Activated CD4-positive, alpha-beta T cell treated with anti-CD3 and anti-CD28 coated beads for 4 hours (primary cell): ENCODE results near the gene ALG11.

Experiments used
- DNase-seq, 2 donors: peaks; one replicate each; pipeline ENCODE4 v3.0.0-alpha.2; 2020

Gene ALG11

DNA sequence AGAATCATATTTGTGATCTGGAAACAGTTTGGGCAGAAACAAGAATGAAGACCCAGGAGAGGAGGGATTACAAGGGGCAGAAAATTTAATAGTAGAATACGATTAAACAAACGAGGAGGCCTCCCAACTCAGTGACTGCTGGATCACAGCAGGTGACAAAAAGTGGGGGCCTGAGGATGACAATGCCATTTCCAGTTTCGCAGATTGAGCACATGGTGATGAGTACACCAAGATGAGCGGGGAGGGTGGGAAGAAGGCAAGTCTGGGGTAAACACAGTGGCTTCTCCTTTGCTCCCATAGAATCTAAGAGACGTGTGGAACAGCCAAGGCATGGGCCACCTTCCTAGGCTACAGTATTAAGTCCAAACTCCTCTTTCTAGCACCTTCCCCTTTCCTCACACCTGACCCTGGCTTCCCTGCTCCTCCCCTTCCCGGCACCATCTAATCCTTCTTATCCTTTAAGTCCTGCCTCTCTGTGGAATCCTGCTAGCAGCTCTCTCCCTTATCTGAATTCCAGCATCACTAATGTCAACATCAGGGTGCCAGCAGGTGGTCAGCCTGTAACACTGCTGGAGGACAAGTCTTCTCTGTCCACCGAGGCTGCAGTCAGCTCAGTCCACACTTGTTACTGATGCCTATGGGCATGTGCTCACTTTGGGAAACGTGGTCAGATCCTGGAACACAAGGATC lies 14.4 kb upstream of the ALG11 start:
- no peak for DNase-seq

DNA sequence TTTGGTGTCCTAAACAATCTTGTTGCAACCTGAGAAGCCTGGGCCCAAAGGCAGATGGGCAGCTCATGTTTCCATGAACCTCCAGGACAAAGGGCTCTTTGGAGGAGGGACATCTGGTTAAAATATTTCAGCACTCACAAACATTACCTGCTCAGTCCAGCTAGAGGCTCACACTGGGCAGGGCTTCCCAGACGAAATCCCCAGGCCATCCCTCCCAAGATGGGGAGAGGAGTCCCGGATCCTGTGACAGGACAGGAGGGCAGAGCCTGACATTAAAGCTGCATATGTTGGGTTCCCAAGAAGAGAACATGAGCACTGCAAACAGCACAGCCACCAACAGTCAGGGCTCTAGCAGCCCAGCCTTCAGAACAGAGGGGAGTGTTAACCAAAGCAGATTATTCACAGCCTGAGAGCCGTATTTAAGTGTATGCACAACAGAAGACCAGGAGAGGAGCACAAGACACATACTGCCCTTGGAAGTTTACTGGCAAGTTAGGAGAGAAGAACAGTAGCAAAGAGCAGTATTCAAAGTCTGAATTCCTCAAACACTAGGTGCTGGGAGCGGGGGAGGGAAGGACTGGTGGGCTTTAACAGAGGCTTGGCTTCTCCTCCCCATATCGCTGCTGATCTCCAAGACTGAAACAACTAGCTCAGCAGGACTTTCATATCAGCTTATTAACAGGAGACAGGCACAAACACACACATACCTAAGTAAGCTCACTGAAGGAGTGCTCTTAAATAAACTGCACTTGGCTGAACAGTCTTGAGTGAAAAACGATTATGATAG lies 13.3 kb upstream of the ALG11 start:
- no peak for DNase-seq

DNA sequence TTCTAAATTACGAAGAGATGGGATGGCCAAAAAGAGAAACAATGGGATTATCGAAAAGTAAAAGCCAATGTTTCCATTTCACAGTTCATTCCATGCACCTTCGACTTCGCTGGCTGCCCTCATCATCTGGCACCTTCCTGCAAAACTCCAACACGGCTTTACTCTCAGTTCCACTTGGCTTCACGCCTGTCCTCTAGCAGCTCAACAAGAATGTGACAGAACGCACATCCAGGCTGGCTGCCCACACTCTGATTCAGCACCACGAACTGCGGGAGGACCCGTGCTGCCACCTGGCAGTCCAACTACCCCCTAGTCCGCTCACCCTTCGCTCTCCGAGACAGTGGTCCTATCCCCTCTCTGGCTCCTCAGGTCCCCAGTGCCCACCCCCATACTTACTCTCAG lies 12.7 kb upstream of the ALG11 start:
- DNase-seq, result no peak

DNA sequence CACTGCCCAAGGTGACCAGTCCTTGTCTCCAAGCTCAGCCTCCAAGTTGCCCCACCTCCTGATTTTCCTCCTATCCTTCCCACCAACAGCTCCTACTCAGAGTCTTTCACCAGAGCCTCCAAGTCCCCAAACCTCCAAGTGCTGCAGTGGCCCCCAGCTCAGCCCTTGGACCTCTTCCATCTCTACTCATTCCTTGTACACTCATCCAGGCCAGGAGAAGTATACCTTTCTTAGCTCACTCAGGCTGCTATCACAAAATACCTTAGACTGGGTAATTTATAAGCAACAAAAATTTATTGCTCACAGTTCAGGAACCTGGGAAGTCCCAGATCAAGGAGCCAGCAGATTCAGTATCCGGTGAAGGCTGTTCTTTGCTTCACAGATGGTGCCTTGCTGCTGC lies 12.3 kb upstream of the ALG11 start:
- no peak for DNase-seq

DNA sequence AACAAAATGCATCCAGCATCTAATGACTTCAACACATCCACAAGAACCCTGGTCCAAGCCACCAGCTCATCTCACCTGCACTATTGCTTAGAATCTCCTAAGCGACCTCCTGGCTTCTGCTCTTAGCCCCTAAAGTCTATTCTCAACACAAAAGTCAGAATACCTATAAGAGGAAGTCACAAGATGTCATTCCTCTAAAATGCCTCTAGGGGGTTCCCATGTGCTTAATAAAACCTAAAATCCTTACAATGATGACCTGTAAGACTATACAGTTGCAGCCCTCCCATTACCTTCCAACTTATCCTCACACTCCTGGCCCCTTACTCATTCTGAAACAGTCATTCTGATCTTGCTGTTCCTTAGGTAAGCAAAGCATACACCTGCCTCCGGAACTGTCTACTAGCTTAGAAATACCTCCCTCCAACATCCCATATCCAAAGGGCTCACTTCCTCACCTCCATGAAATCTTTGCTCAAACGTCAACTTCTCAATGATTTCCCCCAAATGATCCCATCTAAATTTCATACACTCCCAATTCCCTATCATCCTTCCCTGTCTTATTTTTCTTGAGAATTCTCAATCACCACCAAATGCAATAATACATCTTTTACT lies 11.0 kb upstream of the ALG11 start:
- no peak for DNase-seq

DNA sequence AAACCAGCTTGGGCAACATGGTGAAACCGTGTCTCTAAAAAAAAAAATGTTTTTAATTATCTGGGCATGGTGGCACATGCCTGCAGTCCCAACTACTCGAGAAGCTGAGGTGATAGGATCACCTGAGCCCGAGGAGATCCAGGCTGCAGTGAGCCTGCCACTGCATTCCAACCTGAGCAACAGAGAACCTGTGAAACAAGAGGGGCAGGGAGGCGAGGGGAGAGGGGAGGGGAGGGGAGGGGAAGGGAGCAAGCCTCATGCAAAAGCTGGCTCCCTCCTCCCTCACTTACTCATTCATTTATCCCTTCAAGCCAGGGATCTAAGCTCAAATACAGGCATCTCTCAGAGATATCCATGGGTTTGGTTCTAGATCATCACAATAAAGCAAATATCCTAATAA lies 9.8 kb upstream of the ALG11 start:
- DNase-seq, result no peak

DNA sequence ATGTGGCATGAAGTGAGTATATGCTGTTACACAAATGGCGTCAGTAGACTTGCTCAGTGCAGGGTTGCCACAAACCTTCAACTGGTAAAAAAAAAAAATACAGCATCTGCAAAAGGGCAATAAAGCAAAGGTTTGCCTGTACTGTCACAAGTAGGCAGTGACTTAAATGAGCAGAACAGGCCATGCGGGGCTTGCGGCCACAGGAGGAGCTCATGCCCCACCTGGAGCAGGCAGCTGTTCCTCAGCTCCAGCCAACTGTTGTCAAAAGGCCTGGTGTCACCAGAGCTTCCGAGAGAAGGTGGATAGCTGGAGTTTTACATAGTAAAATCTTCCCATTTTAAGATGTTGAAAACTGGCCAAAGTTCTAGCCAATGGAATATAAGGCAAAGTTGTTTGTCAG lies 8.7 kb upstream of the ALG11 start:
- no peak for DNase-seq

DNA sequence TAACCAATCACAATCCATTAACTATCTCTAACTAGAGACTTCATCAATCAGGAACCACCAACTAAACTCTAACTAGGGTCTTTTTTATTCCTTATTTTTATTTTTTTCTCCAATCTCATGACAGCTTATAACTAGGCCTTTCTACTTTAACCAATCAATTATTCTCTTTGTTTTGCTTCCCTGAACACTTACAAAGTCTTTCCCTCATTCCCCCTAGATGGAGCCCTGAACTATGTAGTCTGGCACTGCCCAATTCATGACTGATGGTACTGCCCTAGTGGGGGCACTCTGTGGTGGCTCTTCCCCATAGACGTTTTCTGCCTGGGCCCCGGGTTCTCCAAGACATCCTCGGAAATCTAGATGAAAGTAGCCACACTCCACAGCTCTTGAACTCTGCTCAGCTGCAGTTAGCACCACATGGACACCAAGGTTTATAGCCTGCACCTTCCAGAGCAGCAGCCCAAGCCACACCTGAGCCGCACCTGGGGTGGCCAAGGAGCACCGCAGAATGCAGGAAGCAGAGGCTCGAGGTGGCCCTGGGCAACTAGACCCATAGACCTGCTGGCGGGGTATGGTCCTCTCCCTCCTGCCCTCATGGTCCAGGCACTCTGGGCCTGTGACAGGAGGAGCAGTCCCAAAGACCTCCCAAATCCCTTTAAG lies 7.6 kb upstream of the ALG11 start:
- no peak for DNase-seq

DNA sequence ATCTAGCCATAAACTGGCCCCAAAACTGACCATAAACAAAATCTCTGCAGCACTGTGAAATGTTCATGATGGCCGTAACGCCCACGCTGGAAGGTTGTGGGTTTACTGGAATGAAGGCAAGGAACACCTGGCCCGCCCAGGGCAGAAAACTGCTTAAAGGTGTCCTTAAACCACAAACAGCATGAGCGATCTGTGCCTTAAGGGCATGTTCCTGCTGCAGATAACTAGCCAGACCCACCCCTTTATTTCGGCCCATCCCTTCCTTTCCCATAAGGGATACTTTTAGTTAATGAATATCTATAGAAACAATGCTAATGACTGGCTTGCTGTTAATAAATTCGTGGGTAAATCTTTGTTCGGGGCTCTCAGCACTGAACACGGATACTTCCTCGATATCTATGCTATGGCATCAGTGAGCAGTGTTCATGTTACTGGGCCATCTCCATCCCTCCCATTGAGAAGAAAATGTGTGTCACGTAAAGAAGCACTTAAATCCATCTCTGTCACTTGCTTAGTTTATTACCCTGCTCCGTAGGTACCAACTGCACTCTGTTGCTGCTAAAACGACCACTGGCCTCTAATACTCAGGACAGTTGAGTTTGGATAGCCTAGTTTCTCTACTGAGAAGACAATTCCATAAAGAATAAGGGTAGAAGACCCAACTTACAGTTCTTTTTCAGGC lies 6.2 kb upstream of the ALG11 start:
- DNase-seq, result no peak

DNA sequence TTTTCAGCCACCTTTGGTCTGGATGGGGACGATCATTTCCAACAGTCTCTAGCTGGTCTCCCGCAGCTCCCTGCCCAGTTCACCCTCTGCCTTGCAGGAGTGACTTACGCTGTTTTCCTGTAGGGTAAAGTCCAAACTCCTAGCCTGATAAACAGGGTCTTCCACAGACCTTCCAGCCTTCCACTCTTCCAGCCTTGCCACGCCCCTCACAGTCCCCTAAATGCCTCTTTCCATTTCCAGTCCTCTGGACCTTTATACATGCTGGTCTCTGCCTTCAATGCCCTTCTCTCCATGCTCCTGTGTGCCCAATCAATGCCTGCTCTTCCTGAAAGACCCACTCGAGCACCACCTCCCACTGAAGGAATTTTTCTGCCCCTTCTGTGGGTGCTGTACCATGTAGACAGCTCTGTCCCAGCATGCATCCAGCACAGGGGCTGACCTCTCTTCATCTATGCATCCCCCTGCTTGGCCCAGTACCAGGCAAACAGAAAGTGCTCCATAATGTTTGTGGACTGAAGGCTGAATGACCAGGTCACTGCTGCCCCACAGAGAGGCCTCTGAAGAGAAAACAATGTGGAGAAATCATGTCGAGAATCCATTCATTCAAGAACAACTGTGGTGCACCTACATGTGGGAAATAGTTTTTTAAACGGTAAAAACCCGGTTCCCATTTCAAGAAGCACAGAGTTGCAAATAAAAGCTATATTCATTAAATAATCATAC lies 5.5 kb upstream of the ALG11 start:
- DNase-seq, result no peak

DNA sequence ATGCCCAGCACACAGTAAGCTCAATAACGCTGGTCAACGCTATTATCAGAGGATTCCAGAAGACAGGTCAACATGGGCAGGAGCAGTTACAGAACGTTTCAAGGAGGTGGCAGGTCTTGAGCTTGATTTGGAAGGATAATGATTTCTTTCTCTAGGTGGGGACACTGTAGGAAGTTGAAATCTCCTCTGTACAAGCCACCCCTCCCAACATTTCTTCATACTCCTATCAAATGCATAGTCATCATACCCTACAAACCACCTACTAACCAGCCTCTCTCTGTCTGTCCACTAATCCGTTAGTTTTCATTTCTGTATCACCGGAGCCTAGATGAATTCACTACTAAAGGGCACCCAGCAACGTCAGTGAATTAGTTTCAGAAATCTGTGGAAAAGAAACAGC lies 2.3 kb upstream of the ALG11 start:
- no peak for DNase-seq

DNA sequence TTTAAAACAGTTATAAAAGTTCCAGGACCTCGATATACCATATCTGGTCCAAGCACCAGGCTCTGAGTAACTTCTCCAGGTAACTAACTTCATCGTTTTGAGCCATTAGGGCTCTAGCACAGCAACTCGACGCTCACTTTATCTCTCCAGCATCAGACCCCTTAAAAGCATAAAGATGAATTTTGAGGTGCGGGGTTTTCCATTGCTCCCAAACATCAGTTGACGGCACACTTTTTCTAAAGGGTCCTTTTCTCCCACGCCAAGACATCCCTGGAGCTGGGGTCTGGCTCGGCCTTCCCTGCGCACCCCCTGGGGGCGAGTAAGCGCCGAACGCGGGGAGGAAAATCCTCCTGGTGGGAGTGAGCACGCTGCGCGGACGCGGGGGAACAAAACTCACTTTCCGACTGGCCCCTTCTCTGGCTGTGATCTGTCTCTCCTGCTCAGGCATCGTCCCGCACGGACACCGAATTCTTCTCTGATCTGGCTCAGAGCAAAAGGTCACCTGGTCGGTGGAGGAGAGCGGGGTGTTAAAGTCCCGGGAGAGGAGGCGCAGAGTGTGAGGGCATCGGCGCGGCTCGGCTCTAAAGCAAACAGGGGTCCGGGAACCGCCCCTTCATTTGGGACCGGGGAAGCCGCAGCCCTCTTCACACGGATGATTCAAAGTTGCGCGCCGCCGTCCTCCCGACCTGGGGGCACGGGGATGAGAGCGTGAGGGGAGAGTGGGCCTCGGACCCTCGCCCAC lies 1.1 kb upstream of the ALG11 start, which contains the start of gene ATP7B:
Gene ATP7B, minus strand, starts transcription at position 561 of the 742 bp plus-strand sequence. Its CDS starts 113 bp downstream, at position 448.
- peak in 1 of 2 donors; percentile 14 for DNase-seq

DNA sequence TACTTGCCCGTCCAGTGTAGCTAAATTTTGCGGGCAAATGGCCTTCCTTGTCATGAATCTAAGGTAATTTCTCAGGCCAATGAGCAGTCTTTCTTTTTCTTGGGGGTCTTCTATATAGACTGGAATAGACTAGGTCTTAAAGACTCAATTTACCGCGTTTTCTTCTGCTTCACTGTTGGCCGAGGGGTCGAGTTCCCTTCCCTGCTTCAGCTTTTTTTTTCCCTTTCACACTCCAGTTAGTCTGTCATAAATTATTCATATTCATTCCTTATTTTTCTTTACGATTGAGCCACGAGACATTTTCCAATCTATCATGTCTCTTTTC lies 276 bp downstream of the ALG11 start:
- DNase-seq, result no peak

DNA sequence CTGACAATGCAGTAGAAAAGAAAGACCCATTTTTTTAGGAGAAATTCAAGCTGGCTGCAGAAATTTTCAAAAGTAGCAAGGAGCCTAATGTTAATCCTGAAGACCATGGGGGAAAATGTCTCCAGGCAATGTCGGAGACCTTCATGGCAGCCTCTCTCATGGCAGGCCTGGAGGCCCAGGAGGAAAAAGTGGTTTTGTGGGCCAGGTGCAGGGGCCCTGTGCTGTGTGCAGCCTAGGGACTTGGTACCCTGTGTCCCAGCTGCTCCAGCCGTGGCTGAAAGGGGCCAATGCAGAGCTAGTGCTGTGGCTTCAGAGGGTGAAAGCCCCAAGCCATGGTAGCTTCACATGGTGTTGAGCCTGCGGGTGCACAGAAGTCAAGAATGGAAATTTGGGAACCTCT lies 4.1 kb downstream of the ALG11 start:
- no peak for DNase-seq

DNA sequence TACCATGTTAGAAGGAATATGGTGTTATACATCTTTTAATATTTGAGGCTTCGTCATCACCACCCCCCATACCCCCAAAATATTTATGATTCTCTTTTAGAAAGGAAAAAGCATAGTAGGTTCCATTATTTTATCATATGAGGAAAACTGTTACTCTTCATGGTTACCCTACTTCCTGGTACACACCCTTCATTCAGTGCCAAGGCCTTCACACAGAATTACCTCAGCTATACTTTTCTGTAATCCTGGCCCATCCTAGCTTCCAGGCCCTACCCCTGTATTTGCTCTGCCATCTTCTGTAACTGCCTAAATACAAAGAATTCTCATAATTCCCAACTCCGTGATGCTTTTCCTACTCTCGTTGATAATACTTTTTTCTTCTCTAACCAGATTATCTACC lies 8.0 kb downstream of the ALG11 start:
- no peak for DNase-seq

DNA sequence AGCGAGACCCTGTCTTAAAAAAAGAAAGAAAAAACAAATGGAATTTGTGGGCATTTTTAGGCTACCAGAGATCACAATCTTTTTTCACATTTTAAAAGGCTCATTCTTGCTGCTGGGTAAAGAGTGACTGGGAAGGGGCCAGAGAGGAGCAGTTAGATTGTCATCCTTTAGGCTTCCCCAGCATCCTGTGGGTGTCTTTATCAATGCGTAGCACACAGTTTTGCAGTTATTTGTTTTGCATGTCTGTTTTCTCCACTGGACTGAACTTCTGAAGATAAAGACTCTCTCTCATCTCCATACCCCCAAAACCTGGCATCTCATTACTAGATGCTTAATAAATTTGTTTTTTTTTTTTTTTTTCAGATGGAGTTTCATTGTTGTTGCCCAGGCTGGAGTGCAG lies 10.2 kb downstream of the ALG11 start:
- no peak for DNase-seq

DNA sequence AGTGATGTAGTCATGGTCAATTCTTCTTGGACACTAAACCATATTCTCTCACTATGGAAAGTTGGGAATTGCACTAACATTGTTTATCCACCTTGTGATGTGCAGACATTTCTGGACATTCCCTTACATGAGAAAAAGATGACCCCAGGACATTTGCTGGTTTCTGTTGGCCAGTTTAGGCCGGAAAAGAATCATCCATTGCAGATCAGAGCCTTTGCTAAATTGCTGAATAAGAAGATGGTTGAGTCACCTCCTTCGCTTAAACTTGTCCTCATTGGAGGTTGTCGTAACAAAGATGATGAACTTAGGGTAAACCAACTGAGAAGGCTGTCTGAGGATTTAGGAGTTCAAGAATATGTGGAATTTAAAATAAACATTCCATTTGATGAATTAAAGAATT lies 12.3 kb downstream of the ALG11 start, which contains the start of gene UTP14C:
Gene UTP14C, plus strand, starts transcription at position 211 of the 400 bp plus-strand sequence. CDS start 4,114 bp downstream, outside the sequence.
- DNase-seq, result no peak

DNA sequence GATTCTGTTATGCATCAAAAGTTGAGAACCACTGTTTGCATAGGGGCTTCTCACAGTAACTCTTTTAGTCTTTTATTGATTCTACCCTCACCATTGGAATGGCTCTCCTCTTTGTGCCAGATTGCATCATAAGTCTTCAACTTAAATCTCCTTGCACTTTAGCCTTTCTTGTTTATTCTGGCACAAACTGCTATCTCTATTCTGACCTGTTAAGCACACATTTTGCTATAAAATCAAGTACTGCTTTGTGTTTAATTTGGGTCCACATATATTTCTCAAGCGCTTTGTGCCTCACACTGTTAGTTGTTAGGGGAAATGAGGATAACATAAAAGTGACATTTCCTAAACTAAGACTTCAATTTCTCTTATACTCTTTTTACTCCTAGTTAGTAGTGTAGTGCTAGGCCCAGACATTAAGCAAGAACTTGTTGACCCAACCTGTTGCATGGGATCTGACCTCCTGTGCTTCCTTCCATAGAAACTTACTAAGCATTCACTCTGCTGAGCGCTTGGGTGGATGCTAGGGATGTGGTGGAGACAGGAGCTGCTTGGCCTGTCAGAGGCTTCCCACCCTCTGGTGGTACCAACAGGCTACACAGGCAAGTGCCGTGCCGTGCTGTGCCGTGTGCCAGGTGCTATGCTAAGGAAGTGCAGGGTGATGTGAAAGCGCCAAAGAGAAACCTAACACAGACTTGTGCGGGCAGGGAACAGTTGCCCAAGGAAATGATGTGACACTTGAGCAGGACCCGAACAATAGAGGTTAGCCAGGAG lies 13.5 kb downstream of the ALG11 start:
- DNase-seq, result no peak

DNA sequence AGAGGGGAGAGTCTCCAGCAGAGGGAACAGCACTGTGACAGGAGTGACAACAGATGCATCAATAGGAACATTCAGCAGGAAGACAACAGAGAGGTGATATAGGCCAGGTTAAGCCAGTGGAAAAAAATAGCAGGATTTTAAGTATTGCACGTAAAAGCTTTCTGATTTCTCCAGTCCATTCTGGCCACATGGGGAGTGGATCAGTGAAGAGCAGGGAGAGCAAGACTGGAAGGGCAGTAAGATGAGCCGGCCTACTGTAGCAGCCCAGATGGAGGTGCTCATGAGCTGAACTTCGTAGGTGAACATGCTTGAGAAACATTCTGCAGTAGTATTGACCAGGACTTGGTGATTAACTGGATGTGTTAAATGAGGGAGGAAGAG lies 14.0 kb downstream of the ALG11 start:
- DNase-seq, result no peak

DNA sequence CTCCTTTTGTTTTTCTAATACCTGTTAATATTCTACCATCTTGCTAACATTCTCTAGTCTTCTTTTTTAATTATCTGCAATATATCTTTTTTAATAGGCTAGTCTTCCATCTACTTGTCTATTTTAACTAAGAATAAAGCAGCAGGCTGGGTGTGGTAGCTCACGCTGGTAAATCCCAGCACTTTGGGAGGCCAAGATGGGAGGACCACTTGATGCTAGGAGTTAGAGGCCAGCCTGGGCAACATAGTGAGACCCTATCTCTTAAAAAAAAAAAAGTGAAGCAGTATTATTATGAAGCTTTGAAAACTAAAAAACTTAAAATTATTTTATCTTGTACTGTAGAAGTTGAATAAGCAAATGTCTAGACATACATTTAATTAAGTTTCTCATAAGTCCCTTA lies 15.6 kb downstream of the ALG11 start:
- no peak for DNase-seq

DNA sequence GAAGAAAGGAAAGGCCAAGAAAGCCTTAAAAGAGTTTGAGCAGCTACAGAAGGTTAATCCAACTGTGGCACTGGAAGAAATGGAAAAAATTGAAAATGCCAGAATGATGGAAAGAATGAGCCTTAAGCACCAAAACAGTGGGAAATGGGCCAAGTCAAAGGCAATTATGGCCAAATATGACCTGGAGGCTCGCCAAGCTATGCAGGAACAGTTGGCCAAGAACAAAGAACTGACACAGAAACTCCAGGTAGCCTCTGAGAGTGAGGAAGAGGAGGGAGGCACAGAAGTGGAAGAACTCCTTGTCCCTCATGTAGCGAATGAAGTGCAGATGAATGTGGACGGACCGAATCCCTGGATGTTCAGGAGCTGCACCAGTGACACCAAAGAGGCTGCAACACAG lies 17.4 kb downstream of the ALG11 start:
- no peak for DNase-seq
